ENCODE results near the gene MTUS2.
"Not testable (repeated sequence)": the region's sequence is repeated elsewhere in the genome, so short reads cannot be mapped to it uniquely, and the experiment has no call there.

MTUS2 gene

DNA sequence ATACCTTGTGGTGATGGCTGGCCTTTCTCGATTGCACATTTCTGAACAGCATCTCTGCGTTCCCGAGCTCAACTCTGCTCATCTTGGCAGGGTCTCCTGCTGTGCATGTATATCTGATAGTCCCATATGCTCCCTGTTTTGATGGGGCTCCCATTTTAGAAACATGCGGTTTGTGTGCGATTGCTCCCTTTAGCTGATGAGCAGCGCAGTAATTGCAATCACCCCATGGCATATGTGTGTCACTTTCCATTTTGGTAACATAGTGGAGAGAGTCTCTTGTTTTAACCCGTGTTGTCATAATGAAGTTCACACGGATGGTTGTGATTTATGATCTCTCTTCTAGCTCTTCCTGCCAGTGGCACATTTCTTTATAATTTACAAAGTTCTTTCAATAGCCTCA is 144.7 kb downstream of the MTUS2 start:
- no peak for DNase-seq

DNA sequence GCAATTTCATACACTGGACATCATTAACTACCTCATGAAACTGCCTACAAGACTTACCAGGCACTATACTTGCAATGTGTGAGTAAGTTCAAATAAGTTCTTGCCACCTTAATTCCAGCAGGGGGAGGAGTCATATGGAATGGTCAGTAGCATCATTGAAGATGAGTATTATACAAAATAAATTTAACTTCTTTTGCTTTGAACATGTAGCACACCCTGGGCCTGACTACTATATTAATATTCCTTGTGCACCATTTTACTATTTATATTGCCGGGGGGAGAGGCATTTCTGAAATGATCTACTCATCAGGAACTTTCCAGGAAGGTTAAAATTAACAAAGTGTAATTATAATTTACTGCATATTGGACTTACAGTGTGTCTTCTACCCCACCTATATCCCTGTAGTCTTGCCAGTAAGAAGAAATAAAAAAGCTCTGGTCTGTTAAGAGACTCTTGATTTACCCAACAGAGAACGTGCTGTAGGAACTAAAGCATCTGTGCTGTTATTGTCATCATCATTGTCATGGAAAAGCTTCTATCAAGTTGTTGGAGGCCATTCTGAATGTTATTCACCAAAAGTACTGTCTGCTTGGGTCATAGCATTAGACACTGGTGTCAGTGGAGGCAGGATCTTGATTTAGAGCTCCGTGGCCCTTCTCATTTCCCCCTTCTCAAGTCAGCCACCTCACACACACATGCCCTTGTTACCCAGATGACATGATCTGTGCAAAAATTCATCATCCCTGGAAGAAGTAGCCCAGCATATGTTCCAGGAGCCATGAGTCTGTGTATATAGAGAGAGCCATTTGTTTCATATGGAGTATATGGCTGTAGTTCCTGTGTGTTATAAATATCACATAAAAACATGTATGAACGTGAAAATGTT is 147.1 kb downstream of the MTUS2 start:
- no peak for DNase-seq

DNA sequence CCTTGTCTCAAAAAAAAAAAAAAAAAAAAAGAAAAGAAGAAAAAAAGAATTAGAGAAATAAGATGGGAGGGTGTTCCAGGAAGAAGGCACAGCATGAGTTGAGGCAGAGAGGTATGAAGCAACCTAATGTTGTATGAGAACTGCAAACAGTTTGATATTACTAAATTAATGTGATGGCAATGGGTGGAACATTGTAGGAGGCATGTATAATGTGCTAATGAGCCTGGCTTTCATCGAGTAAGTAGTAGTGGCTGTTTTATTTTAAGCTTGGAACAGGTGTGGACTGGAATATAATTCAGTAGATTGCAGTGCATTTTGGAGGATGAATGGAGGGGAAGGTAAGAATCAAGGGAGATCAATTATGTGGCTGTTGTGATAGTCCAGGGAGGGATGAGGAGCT is 156.1 kb downstream of the MTUS2 start:
- DNase-seq, result no peak

DNA sequence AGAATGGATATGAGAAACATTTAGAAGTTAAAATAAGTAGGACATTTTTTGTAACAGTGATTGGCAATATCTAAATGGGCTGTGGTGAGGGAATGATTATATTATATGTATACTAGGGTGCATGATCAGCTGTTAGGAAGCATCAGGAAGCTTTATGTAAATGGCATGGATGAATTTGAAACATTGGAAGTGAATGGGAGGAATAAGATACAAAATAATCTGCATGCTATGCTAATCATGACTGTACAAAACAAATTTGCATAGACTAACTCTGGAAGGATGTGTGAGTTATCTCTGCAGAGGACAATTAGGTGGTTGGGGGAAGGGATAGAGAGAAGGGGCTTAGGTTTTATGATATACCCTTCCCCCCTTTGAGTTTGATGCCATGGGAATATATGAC is 156.5 kb downstream of the MTUS2 start:
- no peak for DNase-seq

DNA sequence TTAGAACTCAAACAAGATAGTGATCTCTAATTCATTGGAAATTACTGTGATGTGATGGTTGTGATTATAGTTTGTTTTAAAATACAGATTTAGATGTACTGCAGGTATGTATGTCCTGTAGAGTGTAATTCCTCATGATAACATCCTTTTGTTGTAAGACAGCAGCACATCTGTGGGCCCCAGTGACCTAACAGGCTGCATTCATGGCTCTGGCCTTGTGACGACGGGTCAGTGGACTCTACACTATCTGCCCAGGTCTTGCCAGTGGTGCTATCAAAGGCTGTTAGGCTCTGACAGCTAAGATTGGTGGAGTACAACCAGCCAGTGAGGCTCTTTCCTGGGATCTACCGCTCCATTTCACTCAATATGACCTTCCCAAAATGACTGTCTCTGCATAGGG is 158.4 kb downstream of the MTUS2 start:
- DNase-seq, result no peak

DNA sequence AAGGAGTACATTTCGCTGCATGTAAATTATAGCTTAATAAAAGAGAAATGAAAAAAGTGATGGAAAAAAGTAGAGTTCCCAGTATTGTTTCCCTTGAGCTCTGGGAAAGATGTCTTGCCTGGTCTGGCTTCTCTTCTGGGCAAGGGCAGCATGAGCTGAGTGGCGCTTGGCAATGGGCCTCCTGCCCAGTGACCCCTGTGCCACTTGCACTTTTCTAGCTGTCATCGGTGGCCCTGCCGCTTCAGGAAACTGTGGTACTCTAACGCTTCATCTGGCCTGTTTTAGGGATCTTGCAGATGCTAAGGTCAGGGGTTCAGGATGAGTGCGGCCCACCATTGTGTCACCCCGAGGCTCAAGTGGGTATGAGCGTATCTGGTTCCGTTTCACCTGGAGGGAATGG is 161.4 kb downstream of the MTUS2 start:
- DNase-seq, result no peak

DNA sequence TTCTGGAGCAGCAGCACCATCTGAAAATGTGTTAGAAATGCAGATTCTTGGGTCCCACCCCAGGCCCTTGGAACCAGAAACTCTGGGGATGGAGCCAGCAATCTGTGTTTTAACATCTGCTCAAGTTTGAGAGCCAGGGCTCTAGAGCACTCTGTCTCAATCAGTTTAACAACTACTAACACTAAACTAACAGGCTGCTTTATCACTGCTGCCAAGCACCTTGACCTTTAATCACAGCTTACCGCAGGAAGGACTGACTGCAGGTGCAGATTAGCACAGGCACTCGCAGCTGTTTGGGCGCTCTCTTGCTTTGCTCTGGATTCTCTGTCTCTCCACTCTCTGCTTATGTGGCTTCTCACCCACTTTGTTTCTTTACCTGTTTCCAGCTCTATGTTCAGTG is 163.5 kb downstream of the MTUS2 start:
- no peak for DNase-seq

DNA sequence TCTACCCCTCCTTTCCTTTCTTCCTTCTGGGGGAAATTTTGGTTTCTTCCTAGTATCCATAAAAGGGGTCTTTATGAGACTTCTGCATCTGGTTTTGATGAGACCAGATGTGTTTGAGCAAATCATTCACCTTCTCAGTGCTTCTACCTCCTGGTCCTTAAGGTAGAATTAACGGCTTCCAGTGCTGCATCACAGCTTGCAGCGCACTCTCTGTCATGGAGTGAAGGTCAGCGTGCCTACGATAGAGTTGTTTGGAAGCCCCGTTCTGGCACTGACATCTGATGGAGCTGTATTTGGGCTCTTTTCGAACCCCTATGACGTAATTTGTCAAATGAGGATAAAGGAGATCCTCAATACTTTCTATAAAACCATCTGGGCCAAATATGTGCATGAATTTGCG is 164.2 kb downstream of the MTUS2 start:
- DNase-seq, result no peak

DNA sequence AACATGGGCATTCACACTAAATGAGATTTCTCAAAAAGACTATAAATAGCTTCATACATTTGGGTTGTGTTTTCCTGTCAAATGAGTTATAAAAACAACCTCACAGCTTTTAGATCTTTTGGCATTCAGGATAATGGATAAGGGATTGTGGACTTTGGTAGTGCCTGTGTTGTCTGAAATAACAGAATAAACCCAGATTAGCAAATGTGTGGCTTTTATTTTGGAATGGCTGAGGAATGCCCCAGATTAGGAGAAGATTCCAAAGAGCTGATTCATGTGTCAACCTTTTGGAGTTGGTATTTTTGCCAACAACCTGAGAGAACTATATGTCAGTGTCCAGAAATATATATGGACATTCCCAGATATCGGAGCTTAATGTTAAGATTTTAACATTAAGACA is 164.7 kb downstream of the MTUS2 start:
- DNase-seq, result no peak

DNA sequence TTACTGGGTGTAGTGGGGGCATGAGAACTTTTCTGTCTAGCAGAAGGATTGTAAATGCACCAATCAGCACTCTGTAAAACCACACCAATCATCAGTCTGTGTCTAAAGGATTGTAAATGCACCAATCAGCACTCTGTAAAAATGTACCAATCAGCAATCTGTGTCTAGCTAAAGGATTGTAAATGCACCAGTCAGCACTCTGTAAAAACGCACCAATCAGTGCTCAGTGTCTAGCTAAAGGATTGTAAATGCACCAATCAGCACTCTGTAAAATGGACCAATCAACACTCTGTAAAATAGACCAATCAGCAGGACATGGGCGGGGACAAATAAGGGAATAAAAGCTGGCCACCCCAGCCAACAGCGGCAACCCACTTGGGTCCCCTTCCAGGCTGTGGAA is 170.2 kb downstream of the MTUS2 start:
- not testable (repeated sequence) for DNase-seq

DNA sequence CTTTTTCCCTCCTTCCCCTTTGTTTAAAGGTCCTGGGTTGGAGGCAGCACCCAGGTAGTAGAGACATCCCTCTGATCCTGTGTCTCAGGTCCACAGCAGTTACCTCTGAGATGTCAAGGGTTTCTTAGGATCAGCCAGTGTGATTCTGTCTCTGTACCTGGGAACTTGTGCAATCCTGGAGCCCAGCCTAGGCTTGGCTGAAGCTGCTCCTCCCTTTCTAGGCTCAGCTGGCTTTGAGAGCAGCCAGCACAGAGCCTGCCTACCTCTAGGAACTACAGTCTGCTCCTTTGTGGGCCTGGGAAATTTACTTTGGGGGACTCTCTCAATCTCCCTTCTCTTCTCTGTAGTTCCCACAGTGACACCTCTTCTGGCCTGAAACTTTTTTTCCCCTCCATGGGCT is 171.6 kb downstream of the MTUS2 start:
- no peak for DNase-seq

DNA sequence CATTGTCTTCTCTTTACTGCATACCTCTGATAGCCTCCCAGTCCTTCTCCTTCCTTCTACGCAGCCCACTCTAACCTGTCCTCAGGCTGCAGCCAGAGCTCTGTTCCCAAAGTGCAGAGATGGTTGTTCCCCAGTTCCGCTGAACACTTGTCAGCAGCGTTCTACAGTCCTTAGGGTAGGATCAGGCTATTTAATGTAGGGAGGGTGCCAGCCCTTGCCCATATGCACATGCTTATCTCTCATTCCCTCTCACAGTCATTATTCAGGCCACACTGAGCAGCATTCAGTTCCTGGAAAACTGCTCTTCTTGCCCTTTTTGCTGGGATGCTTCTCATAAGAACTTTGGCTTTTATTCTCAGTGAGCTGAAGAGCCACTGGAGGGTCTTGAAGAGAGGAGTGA is 180.7 kb downstream of the MTUS2 start:
- DNase-seq, result no peak

DNA sequence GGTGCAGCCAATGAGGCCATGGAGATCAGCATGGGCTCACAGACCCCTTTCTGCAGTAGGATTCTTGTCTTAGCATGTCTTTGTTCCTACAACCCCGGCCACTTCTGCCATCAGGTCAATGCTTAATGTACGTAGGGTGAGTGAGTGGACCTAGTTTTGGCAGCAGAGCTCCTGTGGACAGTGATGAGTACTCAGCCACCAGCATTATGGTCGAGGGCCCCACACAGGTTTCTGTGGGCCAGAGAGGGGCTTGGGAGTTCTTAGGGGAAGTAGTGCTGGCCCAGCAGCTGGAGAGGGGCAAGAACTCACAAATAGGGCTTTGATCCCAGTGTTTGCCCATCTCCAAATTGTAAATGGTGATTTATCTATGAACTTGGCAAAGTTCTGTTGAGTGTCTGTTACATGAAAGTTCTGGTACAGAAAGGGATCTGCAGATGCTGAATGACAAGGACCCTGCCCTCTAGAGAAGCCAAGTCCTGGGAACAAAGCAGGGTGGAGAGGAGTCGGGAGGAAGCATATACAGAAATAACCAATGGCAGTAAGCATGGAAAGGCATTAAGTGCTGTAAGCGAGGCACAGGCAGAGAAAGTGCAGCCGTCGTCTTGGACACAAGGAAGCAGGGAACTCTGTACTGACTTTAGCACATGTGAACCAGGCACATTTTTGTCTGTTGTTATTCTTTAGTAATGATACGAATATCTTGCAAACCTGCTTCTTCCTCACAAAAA is 185.1 kb downstream of the MTUS2 start:
- no peak for DNase-seq

DNA sequence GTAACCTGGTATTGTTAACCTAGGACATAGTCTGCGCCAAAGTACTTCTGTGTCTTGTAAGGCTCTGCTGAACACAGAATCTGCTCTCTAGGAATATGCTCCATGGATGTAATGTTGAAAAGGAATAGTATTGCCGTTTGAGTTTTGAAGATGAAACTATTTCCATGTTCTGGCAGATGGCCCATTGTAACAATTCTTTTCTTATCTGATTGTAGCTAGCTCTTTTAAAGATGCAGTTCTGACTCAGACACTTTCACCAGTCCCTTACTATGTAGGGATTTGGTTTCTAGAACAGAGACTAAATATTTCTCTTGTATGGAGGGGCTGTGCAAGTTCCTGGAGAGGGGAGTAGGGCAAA is 185.6 kb downstream of the MTUS2 start:
- DNase-seq, result no peak

DNA sequence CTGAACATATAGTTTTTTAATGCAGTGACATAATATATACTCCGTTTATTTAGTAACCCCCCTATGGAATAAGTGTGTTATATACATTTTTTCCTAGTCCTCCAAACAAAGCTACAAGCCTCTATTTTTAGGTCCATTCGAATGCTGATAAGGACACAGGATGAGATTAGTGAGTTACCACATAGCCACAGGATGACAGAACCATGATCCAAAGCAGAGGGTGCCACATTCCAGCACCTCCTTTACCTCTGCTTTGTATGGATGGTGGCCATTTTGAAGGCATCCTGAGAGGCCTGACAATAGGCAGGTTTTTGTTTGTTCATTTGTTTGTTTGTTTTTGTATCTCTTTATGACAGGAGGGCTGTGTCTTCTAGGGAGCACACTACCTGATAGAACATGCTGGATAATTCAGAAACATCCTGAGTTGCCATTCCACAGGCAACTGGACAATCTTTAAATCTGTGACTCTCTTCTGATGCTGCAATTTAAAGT is 186.3 kb downstream of the MTUS2 start:
- DNase-seq, result no peak

DNA sequence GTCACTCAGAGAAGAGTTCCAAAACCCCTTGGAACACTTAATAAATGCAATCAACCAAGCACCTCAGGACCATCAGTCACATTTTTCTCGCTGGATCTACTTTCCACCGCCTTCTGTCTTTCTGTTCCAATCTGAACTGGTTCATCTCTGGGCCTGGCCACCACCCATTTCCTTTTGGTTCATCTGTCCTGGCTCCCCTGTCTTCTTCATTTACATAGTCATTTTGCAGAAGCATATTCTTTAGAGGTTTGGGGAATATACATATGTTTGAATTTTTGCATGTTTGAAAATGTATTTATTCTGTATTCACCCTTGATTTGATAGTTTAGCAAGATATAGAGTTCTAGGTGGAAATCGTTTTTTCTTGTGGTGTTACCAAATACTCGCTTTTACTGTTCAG is 188.2 kb downstream of the MTUS2 start:
- no peak for DNase-seq

DNA sequence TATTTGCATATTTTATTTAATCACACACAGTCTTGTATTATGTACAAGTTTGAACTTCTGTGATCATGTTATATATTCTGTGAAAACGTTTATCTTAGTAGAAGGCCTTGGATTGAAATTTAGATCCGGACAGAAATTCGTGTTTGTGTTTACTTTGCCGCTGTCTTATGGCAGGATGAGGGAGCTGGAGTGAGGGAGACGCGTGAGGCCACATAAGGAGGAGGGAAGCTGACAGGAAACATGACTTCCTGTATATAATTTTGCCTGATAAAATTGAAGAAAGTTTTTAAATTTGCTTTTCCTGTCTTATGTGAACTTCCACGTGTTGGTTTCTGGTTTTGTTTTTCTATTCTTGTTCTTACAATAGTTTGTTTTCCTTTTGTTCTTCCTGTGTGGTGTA is 200.2 kb downstream of the MTUS2 start:
- DNase-seq, result no peak

DNA sequence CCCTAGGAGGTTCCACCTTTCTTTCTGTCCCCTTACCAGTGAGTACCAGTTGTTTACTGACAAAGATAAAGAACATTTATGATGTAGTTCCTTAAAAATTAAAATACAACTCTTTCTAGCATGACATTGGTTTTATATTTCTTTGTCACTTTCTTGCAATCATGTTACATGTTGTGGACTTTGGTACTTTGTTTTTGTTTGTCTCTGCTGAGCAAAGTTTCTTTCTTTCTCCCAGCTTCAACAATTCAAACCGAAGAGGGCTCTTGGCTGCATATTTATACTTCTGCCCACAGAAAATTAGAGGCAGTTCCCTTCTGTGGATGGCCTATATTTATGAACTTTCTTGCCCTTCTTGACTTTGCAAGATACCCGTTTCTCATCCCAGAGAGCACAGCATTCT is 201.2 kb downstream of the MTUS2 start:
- no peak for DNase-seq

DNA sequence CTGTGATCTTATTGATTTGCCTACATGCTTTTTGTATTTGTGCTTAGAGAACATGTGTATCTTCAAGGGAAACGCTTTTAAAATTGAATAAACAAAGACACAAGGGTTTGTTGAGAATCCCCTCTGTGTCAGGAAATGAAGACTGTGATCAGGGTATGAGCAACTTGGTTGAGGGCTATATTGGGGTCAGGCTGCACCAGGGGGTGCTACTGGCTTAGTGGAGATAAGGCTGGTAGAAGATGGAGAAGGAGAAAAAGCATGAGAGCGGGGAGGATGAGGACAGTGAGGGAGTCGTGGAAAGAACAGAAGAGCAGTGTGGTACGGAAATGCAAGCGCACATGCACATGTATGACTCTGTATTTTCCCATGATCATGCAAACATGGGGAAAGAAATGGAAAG is 201.6 kb downstream of the MTUS2 start:
- DNase-seq, result no peak

DNA sequence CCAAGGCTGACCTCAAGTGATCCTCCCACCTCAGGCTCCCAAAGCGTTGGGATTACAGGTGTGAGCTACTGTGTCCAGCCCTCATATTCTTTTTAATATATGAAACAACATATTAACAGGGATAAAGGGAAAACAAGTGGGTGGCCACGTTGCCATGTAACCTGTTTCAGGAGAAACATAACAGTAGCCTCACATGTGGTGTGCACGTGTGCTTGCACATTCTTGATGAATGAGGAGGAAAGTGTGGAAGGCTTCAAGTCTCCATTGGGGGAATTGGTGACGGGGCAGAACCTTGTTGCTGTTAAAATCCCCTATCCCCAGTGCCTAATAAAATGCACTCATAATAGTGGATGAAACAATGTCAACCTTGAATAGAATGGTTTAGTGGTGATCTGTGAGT is 202.3 kb downstream of the MTUS2 start:
- DNase-seq, result no peak

DNA sequence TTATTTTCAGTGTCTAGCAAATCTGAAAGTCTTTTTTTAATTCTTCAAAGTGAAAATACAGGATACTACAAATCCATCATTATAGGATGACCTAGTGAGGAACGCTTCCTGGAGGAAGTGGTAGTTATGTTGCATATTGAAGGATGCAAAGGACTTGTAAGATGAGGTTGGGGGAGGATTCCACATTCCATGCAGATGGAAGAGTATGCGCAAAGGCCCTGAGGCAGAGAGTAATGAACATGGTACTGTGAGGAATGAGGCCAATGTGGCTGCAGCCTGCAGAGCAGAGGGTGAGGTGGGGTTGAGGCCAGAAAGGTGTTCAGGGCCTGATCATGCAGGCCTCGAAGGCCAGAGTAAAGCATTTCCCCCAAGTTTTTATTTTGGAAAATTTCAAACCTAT is 202.8 kb downstream of the MTUS2 start:
- no peak for DNase-seq

DNA sequence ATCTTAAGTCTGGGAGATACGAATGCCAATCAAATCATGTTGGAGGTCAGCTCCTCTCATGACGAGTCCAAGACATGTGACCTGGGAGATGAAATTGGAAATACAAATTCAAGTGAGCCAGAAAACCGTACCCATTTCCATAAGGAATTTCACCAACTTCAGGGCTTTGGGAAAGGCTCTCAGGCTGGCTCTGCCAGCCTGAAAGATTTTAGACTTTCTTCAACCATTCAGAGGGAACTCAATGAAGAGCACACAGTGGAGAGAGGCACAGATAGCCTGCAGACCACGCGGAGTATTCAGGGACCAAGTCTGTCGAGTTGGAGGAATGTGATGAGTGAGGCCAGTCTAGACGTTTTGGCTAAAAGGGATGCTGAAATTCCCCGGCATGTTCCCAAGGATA is 204.6 kb downstream of the MTUS2 start:
- DNase-seq, result no peak

DNA sequence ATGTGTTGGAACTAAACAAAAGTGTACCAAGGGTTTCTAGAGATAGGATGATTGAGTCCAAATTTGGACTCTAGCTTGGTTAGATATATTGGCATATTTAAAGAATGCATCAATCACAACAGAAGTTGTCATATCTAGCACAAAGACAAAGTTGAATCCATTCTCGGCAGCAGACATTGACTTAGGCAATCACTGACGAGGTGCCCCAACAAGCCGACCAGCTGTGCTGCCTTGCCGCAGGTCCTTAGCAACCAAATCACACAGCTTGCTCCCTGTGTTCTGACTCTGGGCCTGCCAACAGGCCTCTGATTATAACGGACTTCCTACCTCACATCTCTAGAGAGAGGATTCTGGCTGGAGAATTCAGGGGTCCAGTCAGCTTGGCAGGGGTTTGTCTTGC is 208.7 kb downstream of the MTUS2 start:
- DNase-seq, result no peak

DNA sequence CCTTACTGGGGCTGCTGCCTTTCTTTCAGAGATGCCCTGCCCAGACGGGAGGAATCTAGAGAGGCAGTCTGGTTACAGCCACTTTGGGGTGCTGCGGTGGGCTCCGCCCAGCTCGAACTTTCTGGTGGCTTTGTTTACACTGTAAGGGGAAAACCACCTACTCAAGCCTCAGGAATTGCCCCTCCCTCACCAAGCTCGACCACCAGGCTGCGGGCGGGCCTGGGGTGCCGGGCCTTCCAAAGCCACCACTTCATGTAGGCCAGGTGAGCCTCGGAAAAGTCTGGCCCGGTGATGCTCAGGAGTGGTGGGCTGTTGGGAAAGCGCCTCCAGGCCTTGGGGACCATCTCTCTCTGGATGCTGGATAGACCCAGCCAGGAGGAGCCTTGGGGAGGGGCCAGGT is 218.6 kb downstream of the MTUS2 start:
- no peak for DNase-seq

Data from central memory CD4-positive, alpha-beta T cell (primary cell).